Mesothelial cell of epicardium (in vitro differentiated cells): ENCODE data around the gene RNF38. TPM values are rescaled to one million over a fixed set of nuclear protein-coding genes. Genes with fewer than 3 reads are reported as not detected.

ENCODE experiments used
- DNase-seq, 2 experiments: peaks; one replicate each; pipeline ENCODE4 v3.0.0; 2021; ENCODE audit warnings: low spot score in 2 of 2; ENCODE audit not compliant: unreplicated experiment in 2 of 2
- H3K27ac Mint-ChIP-seq: 2 replicates; pipeline ENCODE4 v1.8.0; 2021; ENCODE audit warnings: mixed read lengths
- H3K27me3 Mint-ChIP-seq: 2 replicates; pipeline ENCODE4 v1.8.0; 2021; ENCODE audit warnings: low read depth, mixed read lengths
- H3K36me3 Mint-ChIP-seq: 2 replicates; pipeline ENCODE4 v1.8.0; 2021; ENCODE audit warnings: mixed read lengths
- H3K4me1 Mint-ChIP-seq: 2 replicates; pipeline ENCODE4 v1.8.0; 2021; ENCODE audit warnings: mixed read lengths
- H3K4me3 Mint-ChIP-seq: 2 replicates; pipeline ENCODE4 v1.8.0; 2021; ENCODE audit warnings: mild to moderate bottlenecking, moderate library complexity, mixed read lengths
- H3K9me3 Mint-ChIP-seq: 2 replicates; pipeline ENCODE4 v1.8.0; 2021; ENCODE audit warnings: mixed read lengths
- total RNA-seq: library from RNA; stranded (reverse); gene quantifications from 3 replicates; pipeline ENCODE4 v1.2.1, GENCODE V29; 2021
- TF ChIP-seq, protein P1 (sequence below): fragments of 200-600 bp; sonication (generic); IDR thresholded peaks from one replicate; pipeline ENCODE4 v1.5.0; 2021; ENCODE audit warnings: antibody characterized with exemption; ENCODE audit not compliant: unreplicated experiment

RNF38 gene
- total RNA-seq, 1 donor from 2014 or later: 42.3 TPM

DNA sequence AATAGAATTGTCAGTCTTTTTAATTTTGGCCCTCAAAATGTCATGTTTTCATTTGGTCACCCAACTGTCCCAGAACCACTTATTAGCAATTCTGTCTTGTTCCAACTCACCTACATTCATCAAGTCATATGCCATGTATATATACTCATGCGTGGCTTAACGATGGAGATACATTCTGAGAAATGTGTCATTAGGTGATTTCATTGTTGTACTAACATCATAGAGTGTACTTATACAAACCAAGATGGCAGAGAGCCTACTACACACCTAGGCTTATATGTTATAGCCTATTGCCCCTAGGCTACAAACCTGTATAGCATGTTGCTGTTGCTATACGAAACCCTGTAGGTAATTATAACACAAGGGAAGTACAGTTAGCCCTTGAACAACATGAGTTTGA, 36.6 kb downstream of the RNF38 start:
- Mint-ChIP-seq H3K27ac (no peak overlapping the region), H3K9me3 (no peaks in the 10 kb centered on the region), H3K27me3 (no peaks in the 10 kb centered on the region)

DNA sequence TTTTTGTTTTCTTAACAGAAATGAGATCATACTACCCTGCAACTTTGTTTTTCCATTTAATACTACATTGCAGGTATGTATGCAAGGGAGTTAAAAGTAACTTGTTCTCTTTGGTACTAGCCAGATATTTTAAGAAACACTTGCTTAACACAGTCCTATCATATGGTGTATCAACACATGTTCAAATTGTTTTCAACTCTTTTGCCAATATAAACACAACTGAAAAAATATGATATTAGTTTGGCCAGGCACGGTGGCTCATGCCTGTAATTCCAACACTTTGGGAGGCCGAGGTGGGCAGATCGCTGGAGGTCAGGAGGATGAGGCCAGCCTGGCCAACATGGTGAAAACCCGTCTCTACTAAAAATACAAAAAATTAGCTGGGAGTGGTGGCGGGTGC, 41.6 kb downstream of the RNF38 start:
- no peaks in the 10 kb centered on the region for H3K27me3 Mint-ChIP-seq
- TF ChIP-seq, protein P1, sequence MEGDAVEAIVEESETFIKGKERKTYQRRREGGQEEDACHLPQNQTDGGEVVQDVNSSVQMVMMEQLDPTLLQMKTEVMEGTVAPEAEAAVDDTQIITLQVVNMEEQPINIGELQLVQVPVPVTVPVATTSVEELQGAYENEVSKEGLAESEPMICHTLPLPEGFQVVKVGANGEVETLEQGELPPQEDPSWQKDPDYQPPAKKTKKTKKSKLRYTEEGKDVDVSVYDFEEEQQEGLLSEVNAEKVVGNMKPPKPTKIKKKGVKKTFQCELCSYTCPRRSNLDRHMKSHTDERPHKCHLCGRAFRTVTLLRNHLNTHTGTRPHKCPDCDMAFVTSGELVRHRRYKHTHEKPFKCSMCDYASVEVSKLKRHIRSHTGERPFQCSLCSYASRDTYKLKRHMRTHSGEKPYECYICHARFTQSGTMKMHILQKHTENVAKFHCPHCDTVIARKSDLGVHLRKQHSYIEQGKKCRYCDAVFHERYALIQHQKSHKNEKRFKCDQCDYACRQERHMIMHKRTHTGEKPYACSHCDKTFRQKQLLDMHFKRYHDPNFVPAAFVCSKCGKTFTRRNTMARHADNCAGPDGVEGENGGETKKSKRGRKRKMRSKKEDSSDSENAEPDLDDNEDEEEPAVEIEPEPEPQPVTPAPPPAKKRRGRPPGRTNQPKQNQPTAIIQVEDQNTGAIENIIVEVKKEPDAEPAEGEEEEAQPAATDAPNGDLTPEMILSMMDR: no peak
- H3K4me1 Mint-ChIP-seq: no peaks in the 10 kb centered on the region
- peaks cover 22% of the 10 kb centered on the region for H3K36me3 Mint-ChIP-seq
- H3K27ac Mint-ChIP-seq: no peak overlapping the region
- DNase-seq: no peak
- H3K4me3 Mint-ChIP-seq: no peak overlapping the region
- no peaks in the 10 kb centered on the region for H3K9me3 Mint-ChIP-seq

More for the DNA sequence above, 36.6 kb downstream of the RNF38 start:
- TF ChIP-seq, protein P1: no peak
- DNase-seq: no peak
- Mint-ChIP-seq H3K36me3 (peaks cover 26% of the 10 kb centered on the region), H3K4me1 (no peaks in the 10 kb centered on the region), H3K4me3 (no peak overlapping the region)

DNA sequence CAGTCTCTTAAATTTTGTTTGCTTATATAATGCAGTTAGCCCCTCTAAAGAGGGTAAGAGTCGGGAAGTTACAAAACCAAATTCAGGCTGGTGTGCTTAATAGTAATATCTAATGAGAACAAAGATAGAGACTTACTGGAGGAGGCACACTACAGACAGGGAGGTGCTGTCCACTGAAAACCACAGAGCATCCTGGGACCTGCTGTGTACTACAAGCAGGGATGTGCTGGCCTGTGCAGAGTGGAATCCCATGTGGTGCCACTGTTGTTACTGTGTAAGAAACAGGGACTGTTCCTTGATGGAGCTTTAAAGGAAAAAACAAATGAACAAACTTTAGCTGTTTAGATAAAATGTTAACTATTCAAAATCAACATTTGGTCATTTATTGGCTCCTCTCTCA, 42.4 kb downstream of the RNF38 start:
- H3K36me3 Mint-ChIP-seq: peaks cover 15% of the 10 kb centered on the region
- no peaks in the 10 kb centered on the region for H3K9me3 Mint-ChIP-seq
- no peaks in the 10 kb centered on the region for H3K4me1 Mint-ChIP-seq
- H3K27ac Mint-ChIP-seq: no peak overlapping the region
- no peak for DNase-seq
- TF ChIP-seq, protein P1: no peak
- no peaks in the 10 kb centered on the region for H3K27me3 Mint-ChIP-seq
- no peak overlapping the region for H3K4me3 Mint-ChIP-seq

DNA sequence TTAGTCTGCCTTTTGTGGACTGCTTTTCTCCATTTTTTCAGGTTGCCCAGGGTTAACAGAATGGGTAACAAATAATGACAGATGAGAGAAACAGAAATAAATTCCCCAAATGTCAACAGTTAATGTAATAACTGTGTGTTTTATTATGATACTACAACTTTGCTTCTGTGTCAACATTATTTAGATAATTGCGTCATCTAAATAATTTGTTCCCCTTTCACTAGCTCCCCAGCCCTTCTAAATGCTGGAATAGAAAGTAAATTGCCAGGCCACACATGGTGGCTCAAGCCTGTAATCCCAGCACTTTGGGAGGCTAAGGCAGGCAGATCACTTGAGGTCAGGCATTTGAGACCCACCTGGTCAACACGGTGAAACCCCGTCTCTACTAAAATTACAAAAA, 53.5 kb downstream of the RNF38 start:
- Mint-ChIP-seq H3K36me3 (peaks cover 68% of the 10 kb centered on the region), H3K27ac (no peak overlapping the region), H3K4me3 (no peak overlapping the region), H3K4me1 (no peaks in the 10 kb centered on the region), H3K9me3 (no peaks in the 10 kb centered on the region), H3K27me3 (no peaks in the 10 kb centered on the region)
- no peak for DNase-seq
- TF ChIP-seq, protein P1: no peak

DNA sequence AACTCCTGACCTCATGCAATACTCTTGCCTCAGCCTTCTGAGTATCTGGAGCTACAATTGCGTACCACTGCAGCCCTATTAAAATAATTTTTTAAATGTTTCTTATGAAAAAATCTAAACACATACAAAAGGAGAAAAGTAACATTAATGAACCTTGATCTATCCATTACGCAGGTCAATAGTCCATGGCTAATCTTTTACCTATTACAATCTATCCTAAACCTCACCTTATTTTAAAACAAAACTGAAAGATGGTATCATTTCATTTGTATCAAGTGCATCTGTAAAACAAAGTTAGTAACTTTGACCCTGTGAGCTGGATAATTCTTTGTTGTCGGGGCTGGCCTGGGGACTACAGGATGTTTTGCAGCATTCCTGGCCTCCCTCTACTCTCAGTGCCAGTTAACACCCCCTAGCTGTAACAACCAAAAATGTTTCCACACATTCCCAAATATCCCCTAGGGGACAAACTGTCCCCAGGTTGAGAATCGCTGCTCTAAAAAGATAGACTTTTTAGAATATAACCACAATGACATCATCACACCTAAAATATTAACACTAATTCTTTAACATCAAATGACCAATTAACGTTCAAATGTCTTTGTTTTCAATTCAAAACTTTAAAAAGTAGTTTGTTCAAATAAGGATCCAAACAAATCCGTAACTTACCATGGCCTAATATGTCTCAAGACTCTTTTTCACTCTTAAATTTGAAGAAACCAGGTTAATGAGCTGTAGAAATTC, 54.8 kb downstream of the RNF38 start:
- H3K27me3 Mint-ChIP-seq: no peaks in the 10 kb centered on the region
- H3K9me3 Mint-ChIP-seq: no peaks in the 10 kb centered on the region
- TF ChIP-seq, protein P1: no peak
- no peak overlapping the region for H3K4me3 Mint-ChIP-seq
- H3K36me3 Mint-ChIP-seq: peaks cover 69% of the 10 kb centered on the region
- no peak overlapping the region for H3K27ac Mint-ChIP-seq
- no peaks in the 10 kb centered on the region for H3K4me1 Mint-ChIP-seq
- DNase-seq: no peak
